ENCODE data around the gene SCAF4. TPM values are rescaled to one million over a fixed set of nuclear protein-coding genes. Genes with fewer than 3 reads are reported as not detected.

Gene SCAF4
- total and polyA plus RNA-seq, 9 of the 15 experiments (the other 6 are each of a cell fraction or from before 2014, with no cell fraction given): 2.3 to 55.7 (median 17.2) TPM

DNA sequence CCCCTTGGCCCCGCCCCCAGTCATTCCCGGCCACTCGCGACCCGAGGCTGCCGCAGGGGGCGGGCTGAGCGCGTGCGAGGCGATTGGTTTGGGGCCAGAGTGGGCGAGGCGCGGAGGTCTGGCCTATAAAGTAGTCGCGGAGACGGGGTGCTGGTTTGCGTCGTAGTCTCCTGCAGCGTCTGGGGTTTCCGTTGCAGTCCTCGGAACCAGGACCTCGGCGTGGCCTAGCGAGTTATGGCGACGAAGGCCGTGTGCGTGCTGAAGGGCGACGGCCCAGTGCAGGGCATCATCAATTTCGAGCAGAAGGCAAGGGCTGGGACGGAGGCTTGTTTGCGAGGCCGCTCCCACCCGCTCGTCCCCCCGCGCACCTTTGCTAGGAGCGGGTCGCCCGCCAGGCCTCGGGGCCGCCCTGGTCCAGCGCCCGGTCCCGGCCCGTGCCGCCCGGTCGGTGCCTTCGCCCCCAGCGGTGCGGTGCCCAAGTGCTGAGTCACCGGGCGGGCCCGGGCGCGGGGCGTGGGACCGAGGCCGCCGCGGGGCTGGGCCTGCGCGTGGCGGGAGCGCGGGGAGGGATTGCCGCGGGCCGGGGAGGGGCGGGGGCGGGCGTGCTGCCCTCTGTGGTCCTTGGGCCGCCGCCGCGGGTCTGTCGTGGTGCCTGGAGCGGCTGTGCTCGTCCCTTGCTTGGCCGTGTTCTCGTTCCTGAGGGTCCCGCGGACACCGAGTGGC lies 72.2 kb downstream of the SCAF4 start, which contains the start of gene SOD1 (continued):
- TF ChIP-seq, protein P1, sequence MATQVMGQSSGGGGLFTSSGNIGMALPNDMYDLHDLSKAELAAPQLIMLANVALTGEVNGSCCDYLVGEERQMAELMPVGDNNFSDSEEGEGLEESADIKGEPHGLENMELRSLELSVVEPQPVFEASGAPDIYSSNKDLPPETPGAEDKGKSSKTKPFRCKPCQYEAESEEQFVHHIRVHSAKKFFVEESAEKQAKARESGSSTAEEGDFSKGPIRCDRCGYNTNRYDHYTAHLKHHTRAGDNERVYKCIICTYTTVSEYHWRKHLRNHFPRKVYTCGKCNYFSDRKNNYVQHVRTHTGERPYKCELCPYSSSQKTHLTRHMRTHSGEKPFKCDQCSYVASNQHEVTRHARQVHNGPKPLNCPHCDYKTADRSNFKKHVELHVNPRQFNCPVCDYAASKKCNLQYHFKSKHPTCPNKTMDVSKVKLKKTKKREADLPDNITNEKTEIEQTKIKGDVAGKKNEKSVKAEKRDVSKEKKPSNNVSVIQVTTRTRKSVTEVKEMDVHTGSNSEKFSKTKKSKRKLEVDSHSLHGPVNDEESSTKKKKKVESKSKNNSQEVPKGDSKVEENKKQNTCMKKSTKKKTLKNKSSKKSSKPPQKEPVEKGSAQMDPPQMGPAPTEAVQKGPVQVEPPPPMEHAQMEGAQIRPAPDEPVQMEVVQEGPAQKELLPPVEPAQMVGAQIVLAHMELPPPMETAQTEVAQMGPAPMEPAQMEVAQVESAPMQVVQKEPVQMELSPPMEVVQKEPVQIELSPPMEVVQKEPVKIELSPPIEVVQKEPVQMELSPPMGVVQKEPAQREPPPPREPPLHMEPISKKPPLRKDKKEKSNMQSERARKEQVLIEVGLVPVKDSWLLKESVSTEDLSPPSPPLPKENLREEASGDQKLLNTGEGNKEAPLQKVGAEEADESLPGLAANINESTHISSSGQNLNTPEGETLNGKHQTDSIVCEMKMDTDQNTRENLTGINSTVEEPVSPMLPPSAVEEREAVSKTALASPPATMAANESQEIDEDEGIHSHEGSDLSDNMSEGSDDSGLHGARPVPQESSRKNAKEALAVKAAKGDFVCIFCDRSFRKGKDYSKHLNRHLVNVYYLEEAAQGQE (IDR thresholded peaks at IDR 0.05; ENCODE audit: borderline replicate concordance): no peak
- TF ChIP-seq, protein P1 (CRISPR knock-in tag; IDR thresholded peaks at IDR 0.05; ENCODE audit: low read depth): no peak; the same call in 1 of the 2 replicates
- TF ChIP-seq RNF2 (IDR thresholded peaks at IDR 0.05) (peak; percentile 81), NR3C1 (CRISPR knock-in tag; IDR thresholded peaks at IDR 0.05) (no peak), NR2C1 (IDR thresholded peaks at IDR 0.05) (no peak), NR2C1 (tag; IDR thresholded peaks at IDR 0.05) (no peak), ZFPM2 (CRISPR knock-in tag; IDR thresholded peaks at IDR 0.05) (no peak), PHTF2 (CRISPR knock-in tag; IDR thresholded peaks at IDR 0.05) (no peak)
- TF ChIP-seq, protein P2, sequence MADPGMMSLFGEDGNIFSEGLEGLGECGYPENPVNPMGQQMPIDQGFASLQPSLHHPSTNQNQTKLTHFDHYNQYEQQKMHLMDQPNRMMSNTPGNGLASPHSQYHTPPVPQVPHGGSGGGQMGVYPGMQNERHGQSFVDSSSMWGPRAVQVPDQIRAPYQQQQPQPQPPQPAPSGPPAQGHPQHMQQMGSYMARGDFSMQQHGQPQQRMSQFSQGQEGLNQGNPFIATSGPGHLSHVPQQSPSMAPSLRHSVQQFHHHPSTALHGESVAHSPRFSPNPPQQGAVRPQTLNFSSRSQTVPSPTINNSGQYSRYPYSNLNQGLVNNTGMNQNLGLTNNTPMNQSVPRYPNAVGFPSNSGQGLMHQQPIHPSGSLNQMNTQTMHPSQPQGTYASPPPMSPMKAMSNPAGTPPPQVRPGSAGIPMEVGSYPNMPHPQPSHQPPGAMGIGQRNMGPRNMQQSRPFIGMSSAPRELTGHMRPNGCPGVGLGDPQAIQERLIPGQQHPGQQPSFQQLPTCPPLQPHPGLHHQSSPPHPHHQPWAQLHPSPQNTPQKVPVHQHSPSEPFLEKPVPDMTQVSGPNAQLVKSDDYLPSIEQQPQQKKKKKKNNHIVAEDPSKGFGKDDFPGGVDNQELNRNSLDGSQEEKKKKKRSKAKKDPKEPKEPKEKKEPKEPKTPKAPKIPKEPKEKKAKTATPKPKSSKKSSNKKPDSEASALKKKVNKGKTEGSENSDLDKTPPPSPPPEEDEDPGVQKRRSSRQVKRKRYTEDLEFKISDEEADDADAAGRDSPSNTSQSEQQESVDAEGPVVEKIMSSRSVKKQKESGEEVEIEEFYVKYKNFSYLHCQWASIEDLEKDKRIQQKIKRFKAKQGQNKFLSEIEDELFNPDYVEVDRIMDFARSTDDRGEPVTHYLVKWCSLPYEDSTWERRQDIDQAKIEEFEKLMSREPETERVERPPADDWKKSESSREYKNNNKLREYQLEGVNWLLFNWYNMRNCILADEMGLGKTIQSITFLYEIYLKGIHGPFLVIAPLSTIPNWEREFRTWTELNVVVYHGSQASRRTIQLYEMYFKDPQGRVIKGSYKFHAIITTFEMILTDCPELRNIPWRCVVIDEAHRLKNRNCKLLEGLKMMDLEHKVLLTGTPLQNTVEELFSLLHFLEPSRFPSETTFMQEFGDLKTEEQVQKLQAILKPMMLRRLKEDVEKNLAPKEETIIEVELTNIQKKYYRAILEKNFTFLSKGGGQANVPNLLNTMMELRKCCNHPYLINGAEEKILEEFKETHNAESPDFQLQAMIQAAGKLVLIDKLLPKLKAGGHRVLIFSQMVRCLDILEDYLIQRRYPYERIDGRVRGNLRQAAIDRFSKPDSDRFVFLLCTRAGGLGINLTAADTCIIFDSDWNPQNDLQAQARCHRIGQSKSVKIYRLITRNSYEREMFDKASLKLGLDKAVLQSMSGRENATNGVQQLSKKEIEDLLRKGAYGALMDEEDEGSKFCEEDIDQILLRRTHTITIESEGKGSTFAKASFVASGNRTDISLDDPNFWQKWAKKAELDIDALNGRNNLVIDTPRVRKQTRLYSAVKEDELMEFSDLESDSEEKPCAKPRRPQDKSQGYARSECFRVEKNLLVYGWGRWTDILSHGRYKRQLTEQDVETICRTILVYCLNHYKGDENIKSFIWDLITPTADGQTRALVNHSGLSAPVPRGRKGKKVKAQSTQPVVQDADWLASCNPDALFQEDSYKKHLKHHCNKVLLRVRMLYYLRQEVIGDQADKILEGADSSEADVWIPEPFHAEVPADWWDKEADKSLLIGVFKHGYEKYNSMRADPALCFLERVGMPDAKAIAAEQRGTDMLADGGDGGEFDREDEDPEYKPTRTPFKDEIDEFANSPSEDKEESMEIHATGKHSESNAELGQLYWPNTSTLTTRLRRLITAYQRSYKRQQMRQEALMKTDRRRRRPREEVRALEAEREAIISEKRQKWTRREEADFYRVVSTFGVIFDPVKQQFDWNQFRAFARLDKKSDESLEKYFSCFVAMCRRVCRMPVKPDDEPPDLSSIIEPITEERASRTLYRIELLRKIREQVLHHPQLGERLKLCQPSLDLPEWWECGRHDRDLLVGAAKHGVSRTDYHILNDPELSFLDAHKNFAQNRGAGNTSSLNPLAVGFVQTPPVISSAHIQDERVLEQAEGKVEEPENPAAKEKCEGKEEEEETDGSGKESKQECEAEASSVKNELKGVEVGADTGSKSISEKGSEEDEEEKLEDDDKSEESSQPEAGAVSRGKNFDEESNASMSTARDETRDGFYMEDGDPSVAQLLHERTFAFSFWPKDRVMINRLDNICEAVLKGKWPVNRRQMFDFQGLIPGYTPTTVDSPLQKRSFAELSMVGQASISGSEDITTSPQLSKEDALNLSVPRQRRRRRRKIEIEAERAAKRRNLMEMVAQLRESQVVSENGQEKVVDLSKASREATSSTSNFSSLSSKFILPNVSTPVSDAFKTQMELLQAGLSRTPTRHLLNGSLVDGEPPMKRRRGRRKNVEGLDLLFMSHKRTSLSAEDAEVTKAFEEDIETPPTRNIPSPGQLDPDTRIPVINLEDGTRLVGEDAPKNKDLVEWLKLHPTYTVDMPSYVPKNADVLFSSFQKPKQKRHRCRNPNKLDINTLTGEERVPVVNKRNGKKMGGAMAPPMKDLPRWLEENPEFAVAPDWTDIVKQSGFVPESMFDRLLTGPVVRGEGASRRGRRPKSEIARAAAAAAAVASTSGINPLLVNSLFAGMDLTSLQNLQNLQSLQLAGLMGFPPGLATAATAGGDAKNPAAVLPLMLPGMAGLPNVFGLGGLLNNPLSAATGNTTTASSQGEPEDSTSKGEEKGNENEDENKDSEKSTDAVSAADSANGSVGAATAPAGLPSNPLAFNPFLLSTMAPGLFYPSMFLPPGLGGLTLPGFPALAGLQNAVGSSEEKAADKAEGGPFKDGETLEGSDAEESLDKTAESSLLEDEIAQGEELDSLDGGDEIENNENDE (IDR thresholded peaks at IDR 0.05; ENCODE audit: low read depth, low read length): no peak

All from K562 (cell line).